SK-N-MC (cell line): Measurements from ENCODE around the gene ADCK1.
"Not testable (repeated sequence)": the region's sequence is repeated elsewhere in the genome, so short reads cannot be mapped to it uniquely, and the experiment has no call there.

ENCODE experiments used
- EZH2 ChIP-seq: fragments of 200-600 bp; sonication (generic); IDR thresholded peaks from one replicate; pipeline ENCODE4 v1.6.1; 2017; ENCODE audit warnings: antibody characterized with exemption
- FOXP2 ChIP-seq: optimal IDR thresholded peaks from 2 replicates; pipeline ENCODE3; 2011; ENCODE audit warnings: mild to moderate bottlenecking, moderate library complexity; ENCODE audit not compliant: insufficient read depth; ENCODE audit errors: extremely low read length, control extremely low read depth
- POLR2AphosphoS5 ChIP-seq: IDR thresholded peaks from 2 replicates; pipeline ENCODE4 v1.6.1; 2012; ENCODE audit warnings: mild to moderate bottlenecking, low read depth, low read length, borderline replicate concordance

DNA sequence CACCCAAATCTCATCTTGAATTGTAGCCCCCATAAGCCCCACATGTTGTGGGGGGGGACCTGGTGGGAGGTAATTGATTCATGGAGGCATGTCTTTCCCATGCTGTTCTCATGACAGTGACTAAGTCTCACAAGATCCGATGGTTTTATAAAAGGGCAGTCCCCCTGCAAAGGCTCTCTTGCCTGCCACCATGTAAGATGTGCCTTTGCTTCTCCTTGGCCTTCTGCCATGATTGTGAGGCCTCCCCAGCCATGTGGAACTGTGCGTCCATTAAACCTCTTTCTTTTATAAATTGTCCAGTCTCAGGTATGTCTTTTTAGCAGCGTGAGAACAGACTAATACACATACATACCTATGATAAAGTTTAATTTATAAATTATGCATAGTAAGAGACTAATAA lies 89.0 kb downstream of the ADCK1 start:
- TF ChIP-seq POLR2AphosphoS5, EZH2, FOXP2: not testable (repeated sequence)
